LNCaP clone FGC (cell line): ENCODE measurements around the gene ARHGAP24.

Experiments
- DNase-seq: peaks from one replicate; pipeline ENCODE4 v3.0.0-alpha.2; 2011; ENCODE audit warnings: low read depth
- H3K4me3 ChIP-seq: 2 replicates; pipeline ENCODE4 v1.5.1; 2011; ENCODE audit warnings: mild to moderate bottlenecking, low read depth, low read length, control low read depth
- TF ChIP-seq, protein P1 (sequence below): IDR thresholded peaks from 2 replicates; pipeline ENCODE4 v1.5.1; 2012; ENCODE audit warnings: mild to moderate bottlenecking; ENCODE audit not compliant: control insufficient read depth, insufficient read depth; ENCODE audit errors: extremely low read depth

Gene ARHGAP24

DNA sequence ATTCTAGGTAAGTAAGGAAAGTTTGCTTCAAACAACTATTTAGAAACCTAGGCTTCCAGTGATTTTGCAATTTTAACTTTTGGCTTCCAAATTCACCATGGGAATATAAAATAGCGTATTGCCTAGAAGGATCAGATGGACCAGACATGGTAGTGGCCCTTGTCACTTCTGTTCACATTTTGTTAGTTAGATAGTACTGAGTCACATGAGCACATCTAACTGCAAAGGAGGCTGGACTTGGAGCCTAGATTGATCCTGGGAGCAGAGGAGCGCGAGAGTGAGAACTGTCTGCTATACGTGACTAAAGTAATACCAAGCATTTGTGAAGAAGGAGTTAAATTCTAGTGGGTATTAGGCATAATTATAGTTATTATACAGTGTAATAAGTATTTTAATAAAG lies 102.4 kb downstream of the ARHGAP24 start:
- H3K4me3 ChIP-seq = no peak overlapping the region
- no peak for DNase-seq
- TF ChIP-seq, protein P1, sequence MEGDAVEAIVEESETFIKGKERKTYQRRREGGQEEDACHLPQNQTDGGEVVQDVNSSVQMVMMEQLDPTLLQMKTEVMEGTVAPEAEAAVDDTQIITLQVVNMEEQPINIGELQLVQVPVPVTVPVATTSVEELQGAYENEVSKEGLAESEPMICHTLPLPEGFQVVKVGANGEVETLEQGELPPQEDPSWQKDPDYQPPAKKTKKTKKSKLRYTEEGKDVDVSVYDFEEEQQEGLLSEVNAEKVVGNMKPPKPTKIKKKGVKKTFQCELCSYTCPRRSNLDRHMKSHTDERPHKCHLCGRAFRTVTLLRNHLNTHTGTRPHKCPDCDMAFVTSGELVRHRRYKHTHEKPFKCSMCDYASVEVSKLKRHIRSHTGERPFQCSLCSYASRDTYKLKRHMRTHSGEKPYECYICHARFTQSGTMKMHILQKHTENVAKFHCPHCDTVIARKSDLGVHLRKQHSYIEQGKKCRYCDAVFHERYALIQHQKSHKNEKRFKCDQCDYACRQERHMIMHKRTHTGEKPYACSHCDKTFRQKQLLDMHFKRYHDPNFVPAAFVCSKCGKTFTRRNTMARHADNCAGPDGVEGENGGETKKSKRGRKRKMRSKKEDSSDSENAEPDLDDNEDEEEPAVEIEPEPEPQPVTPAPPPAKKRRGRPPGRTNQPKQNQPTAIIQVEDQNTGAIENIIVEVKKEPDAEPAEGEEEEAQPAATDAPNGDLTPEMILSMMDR = no peak

DNA sequence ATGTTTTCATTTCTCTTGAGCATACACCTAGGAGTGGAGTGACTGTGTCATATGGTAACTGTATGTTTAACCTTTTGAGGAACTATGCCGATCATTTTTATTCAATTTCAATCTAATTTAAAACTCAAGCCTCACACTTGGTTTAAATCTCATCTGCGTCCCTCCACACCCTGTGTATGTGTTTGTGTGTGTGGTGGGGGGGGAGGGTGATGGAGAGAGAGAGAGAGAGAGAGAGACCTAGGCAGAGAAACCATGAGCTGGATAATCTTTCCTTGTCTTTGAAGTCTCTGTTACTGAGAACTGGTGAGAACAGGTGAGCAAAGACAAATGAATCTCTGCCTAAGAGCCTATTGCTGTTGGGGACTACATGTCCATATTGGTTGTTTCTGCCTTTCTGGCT lies 105.0 kb downstream of the ARHGAP24 start:
- TF ChIP-seq, protein P1 = no peak
- H3K4me3 ChIP-seq = no peak overlapping the region
- no peak for DNase-seq

DNA sequence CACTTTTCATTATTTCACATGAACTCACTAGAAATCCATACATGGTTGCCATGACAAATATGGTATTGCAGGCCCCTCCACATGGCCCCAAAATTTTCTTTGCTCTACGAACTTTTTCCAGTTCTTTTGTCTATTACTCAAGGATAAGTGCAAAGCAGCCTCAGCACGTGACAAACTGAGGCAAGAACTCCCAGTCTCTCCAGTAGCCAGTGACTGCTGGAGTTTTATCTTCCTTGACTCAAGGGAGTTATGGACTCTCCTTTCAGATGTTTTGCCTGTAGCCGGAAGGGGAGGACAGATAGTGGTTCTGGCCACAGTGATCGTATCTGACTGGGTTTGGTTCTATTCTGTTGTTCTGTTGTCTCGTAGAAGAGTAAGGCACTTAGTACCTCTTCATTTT lies 105.5 kb downstream of the ARHGAP24 start:
- TF ChIP-seq, protein P1 = no peak

DNA sequence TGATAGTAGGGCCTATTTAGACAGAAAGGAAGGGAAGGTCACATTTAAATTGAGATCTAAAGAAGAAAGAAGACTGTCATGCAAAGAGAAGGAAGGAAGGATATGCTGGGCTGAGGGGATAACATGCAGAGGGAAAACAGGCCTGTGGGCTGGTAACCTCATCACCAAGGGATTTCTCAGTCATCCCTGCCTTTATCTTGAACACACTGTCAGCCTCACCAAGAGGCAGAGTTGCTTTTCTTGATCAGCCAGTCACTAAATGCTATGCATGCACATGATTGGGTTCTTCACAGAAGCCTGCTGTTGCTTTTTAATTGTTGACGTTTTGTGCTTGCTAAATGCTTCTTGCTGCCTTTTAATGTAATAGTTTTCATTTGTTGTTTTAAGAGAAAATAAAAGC lies 113.0 kb downstream of the ARHGAP24 start:
- TF ChIP-seq, protein P1 = no peak
- DNase-seq = no peak
- H3K4me3 ChIP-seq = no peak overlapping the region

More for the DNA sequence above, 105.5 kb downstream of the ARHGAP24 start:
- H3K4me3 ChIP-seq = no peak overlapping the region
- no peak for DNase-seq

DNA sequence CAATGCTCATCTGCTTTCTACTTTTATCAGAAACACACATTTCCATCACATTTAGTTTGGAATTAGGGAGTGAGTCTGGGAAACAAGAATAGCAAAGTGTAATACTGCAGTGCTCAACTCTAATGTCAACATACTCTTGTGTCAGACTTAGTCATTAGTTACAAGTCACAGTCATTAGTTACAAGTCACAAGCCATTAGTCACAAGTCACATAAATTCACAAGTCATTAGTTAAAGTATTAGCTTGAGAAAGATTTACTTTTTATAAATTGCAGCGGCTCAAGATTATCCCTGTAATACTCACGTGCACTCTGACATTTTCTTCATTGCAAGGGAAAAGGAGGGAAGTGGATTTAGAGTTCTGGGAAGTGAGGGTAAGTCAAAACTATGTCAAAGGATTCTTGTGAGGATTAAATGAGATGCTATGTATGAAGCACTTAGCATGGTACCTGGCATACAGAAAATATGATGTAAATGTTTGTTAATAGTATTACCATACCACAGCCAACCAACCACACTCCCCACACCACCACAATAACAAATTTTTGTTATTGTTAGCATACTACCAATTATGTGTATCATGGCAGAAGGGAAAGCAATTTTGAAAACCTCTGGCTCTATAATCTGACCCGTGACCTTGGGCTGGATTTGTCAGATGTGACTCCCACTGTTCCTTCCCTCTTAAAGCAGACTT lies 116.6 kb downstream of the ARHGAP24 start:
- DNase-seq = no peak
- H3K4me3 ChIP-seq = no peak overlapping the region

DNA sequence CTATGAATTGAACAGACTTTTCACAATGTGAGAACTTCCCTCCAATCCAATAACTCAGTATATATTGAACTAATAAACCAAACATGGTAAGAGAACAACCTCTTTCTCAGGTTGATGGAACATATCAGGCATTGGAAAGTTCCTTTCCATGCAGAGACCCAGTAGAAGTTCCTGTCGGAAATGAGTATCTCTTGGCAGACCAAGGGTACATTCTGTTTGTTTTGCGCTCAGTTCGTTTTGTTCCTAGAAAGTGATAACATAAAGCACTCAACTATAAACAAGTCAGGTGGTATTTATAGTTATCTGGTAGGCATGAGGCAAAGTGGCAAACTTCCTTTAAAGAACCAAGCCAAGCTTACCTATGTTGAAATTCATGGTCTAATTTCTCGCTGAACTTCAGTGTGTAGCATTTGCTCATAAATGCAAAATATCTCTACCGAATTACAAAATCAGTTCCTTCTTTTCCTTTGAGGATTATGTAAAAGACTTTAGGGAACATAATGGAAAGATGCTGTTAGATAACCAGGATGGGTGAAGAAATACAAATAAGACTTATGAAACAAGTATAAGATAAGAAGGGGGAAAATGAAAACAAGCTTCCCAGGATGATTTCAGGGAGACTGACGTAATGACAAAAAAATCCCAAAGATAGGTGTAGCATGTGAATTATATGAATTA lies 120.3 kb downstream of the ARHGAP24 start:
- TF ChIP-seq, protein P1 = no peak
- peak; percentile 8 for DNase-seq
- no peak overlapping the region for H3K4me3 ChIP-seq

More for the DNA sequence above, 116.6 kb downstream of the ARHGAP24 start:
- TF ChIP-seq, protein P1 = no peak
